CD4-positive, alpha-beta T cell treated with Interferon alpha-2 for 1 hour (primary cell): ENCODE data around the gene BARX1.

ENCODE experiments used
- DNase-seq, 2 donors: peaks; one replicate each; pipeline ENCODE4 v3.0.0-alpha.2; 2020 to 2022

Gene BARX1

GRCh38 chr9:93916358-93916757 is 38.8 kb downstream of the BARX1 start:
- no peak for DNase-seq

DNA sequence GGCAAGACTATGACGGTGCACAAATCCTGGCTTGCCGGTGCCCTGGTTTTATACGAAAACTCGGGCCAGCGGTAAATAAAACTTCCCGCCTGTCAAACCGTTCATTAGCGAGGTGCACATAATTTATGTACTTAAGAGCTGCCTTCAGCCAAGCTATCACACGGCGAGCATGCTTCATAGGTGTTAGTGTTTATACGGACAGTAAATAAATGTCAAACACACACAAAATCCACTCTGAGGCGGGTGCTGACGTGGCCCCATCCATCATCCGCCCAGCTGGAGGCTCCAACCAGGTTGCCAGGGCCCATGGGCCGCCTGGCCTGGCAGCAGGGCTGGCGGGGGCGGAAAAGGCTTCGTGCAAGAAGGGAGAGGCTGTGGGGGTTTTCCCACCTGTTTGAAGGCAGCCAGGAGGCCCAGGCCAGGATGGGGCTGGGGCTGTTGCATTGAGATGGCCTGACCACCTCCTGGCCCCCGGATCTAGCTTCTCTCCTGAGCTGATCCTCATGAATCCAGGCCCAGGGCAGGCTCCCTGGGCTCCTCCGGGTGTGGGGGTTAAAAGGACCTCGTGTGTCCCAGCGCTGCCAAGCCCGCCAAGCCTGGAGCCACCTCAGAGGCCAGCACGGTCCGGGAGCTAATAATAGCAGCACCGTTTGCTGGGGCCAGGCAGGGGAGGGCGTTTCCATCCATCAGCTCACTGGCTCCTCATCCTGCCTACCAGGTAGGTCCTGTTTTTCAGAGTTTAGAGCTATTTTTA is 43.2 kb downstream of the BARX1 start:
- no peak for DNase-seq

GRCh38 chr9:93911136-93911745 is 43.9 kb downstream of the BARX1 start:
- DNase-seq, result no peak

GRCh38 chr9:93910598-93910997 is 44.6 kb downstream of the BARX1 start:
- no peak for DNase-seq

- no peak for DNase-seq
These were observed 45.0 kb downstream of the BARX1 start for GRCh38 chr9:93910196-93910595.

DNA sequence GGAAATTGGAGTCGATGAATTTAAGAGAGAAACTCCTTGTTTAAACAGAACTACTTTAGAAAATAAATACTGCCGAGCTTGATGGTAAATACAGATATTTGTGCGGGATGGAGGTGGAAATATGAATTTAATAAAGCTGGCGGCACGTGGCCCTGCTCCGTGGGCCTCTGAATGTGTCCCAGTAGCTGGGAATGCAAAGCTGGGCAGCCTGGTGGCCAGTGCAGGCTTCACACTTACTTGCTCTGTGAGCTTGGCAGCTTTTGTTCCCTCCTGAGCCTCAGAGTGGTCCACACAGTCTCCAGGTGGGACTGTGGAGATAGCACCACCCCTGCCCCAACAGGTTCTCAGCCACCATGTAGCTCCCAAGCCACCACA is 45.9 kb downstream of the BARX1 start:
- DNase-seq, result no peak

GRCh38 chr9:93908591-93909241 is 46.4 kb downstream of the BARX1 start:
- no peak for DNase-seq

GRCh38 chr9:93907551-93908199 is 47.5 kb downstream of the BARX1 start:
- no peak for DNase-seq

DNA sequence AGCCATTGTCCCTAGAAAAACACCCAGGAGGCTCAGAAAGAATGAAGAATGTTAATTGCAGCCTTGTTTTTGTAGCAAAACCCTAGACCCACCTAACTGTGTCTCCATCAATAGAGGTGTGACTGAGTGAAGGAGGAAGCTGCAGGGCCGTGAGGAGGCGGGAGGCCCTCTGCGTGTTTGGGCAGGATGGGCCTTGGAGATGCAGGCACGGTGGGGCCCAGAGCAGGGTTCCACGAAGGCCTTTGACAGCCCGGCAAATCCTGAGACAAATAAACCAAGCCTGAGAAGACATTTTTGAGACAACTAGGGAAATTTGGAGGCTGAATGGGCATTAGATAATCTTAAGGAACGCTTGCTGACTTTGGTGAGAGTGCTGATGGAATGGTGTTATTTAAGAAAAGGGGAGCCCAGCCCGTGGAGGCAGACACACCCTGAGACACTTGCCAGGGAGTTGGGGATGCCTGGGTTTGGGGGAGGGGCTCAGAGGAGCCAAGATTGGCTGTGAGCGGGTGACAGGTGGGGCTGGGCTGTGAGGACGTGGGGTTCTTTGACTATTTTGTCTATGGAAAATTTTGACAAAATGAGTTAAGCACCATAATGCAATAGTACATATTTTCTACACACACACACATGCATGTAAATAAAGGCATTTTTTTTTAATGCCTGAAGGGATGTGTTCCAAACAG is 48.8 kb downstream of the BARX1 start:
- no peak for DNase-seq

DNA sequence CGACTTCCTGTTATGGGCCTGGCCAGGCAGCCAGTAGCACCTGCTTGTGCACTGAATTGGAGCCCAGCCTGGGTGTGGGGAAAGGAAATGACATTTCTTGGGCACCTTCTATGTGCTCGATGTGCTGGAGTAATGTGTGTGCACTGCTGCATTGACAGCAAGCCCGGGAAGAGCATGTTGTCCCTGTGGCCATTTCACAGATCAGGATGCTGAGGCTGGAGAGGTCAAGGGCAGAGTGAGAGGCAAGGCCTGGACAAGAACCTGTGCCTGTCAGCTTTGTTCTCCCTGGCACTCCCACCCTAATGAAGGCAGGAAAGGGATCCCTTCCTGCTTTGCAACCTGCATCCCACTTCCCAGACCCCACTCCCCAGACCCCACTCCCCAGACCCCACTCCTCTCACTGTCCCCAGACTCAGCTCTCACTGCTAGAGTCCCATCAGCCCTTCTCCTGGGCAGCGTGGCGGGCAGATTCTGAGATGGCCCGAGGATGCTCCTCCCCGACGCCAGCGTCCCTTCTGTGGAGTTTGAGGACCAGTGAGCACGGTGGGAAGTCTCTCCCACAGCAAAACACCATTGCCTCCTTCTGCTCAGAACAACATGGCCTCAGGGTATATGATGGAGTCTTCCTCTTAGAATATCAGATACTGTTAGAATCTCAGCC is 49.6 kb downstream of the BARX1 start:
- DNase-seq, result no peak

GRCh38 chr9:93904649-93905472 is 50.3 kb downstream of the BARX1 start:
- no peak for DNase-seq

GRCh38 chr9:93903886-93904648 is 51.1 kb downstream of the BARX1 start:
- no peak for DNase-seq

DNA sequence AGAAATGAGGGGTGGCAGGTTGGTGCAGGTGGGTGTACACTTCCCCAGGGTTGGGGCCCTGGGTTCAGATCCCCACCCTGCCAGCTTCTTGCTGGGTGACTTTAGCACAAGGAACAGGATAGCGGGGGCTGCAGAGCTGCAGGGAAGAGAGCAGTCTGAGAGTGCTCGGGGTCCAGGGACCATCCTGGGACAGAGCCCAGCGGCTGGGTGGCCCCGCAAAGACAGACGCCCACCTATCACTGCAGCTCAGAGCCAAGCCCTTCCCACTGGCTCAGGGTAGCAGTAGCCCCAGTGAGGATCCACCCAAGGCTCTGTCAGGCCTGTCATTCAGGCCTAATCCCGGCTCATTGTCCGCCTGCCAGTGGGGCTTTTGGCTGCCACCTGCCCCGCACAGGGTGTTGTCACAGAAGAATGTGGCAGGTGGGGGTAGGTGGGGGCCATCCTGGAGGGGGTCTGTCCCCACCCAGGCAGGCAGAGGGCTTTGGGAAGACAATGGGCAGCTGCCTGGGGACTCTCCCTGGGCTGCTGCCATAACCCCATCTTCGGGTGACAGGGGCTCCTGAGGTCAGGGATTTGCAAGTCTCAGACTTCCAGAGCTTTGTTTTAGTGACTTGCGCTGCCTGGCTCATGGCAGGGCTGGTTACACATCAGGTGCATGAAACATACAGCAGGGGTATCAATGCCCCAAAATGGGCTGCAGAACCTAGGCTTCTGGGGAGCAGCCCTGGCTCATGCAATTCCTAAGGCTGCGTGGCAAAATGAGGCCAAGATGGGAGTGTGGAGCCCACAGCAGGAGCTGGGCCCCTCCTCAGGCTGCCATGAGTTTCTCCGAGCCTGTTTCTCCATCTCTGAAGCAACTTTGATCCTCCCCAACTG is 52.1 kb downstream of the BARX1 start:
- DNase-seq, result no peak

GRCh38 chr9:93902051-93902779 is 52.9 kb downstream of the BARX1 start:
- DNase-seq, result peak in 1 of 2 donors; percentile 0
